Lower lobe of right lung (tissue), 2 donors: ENCODE results near the gene ABCB11. TPM values are rescaled to one million over a fixed set of nuclear protein-coding genes. Genes with fewer than 3 reads are reported as not detected.
A peak's percentile ranks its signal among the peaks of the same experiment; 100 is the strongest.

Experiments
- ATAC-seq, 2 donors: fragments of 200-7000 bp; cut with Tn5 transposase; one replicate each; pipeline ENCODE4 v1.9.1; 2020 to 2022; ENCODE audit warnings: mild to moderate bottlenecking in 2 of 2, moderate library complexity in 2 of 2
- DNase-seq: peaks from one replicate; pipeline ENCODE4 v3.0.0-alpha.2; 2020
- H3K27ac ChIP-seq: fragments of 200-600 bp; one replicate; pipeline ENCODE4 v1.8.0; 2022
- H3K27me3 ChIP-seq: fragments of 200-600 bp; one replicate; pipeline ENCODE4 v1.8.0; 2022; ENCODE audit warnings: low read depth
- H3K36me3 ChIP-seq: fragments of 200-600 bp; one replicate; pipeline ENCODE4 v1.8.0; 2022; ENCODE audit warnings: mild to moderate bottlenecking
- H3K4me1 ChIP-seq: fragments of 200-600 bp; one replicate; pipeline ENCODE4 v1.8.0; 2022
- H3K4me3 ChIP-seq: fragments of 200-600 bp; one replicate; pipeline ENCODE4 v1.8.0; 2022; ENCODE audit warnings: mild to moderate bottlenecking
- H3K9me3 ChIP-seq: fragments of 200-600 bp; one replicate; pipeline ENCODE4 v1.8.0; 2022
- CTCF ChIP-seq: fragments of 200-600 bp; IDR thresholded peaks from one replicate; pipeline ENCODE4 v1.8.0; 2022; ENCODE audit warnings: antibody characterized with exemption, mild to moderate bottlenecking
- intact Hi-C: fragments of 100-400 bp; cut with DNase I; formaldehyde crosslinking; loops from one replicate; pipeline ENCODE4 v1.11.0; 2022
- total RNA-seq: library from RNA; stranded (reverse); fragmentation: NEBNext Ultra II Directional; extraction: Animal tissue kit (Norgen Biotek cat#: 25700); gene quantifications from one replicate; pipeline ENCODE4 v1.2.1, GENCODE V29; 2021
- donor health status: DM: no; HTN: yes; CAD: no; lungs with severe emphysema.

ABCB11 gene
- total RNA-seq, 1 donor from 2014 or later = 0.32 TPM

- no peak overlapping the region for H3K27ac ChIP-seq
- no peaks in the 10 kb centered on the region for H3K4me1 ChIP-seq
- ATAC-seq = peak; percentile 90 to 91
- no peaks in the 10 kb centered on the region for H3K9me3 ChIP-seq
- no peak for DNase-seq
- H3K4me3 ChIP-seq = no peak overlapping the region
- TF ChIP-seq CTCF = peak; percentile 83
- intact Hi-C loops = no loop called here
- no peaks in the 10 kb centered on the region for H3K36me3 ChIP-seq
- no peaks in the 10 kb centered on the region for H3K27me3 ChIP-seq
Observed at GRCh38 chr2:168961450-168962229, 69.5 kb downstream of the ABCB11 start.

GRCh38 chr2:168956392-168956791 lies 74.7 kb downstream of the ABCB11 start:
- Histone ChIP-seq H3K9me3 (peaks cover 8% of the 10 kb centered on the region), H3K27ac (no peak overlapping the region), H3K36me3 (no peaks in the 10 kb centered on the region), H3K27me3 (no peaks in the 10 kb centered on the region), H3K4me3 (no peak overlapping the region), H3K4me1 (no peaks in the 10 kb centered on the region)
- no peak for TF ChIP-seq CTCF
- intact Hi-C loops = no loop called here
- no peak for DNase-seq
- no peak for ATAC-seq

- Histone ChIP-seq H3K4me3 (no peak overlapping the region), H3K27ac (no peak overlapping the region), H3K36me3 (no peaks in the 10 kb centered on the region), H3K4me1 (no peaks in the 10 kb centered on the region), H3K9me3 (peaks cover 8% of the 10 kb centered on the region), H3K27me3 (no peaks in the 10 kb centered on the region)
- TF ChIP-seq CTCF = no peak
- DNase-seq (no peak), ATAC-seq (no peak)
- intact Hi-C loops = no loop called here
Observed at GRCh38 chr2:168955321-168955720, 75.8 kb downstream of the ABCB11 start.

GRCh38 chr2:168954256-168954655 lies 76.9 kb downstream of the ABCB11 start:
- DNase-seq (no peak), ATAC-seq (no peak)
- Histone ChIP-seq H3K27ac (no peak overlapping the region), H3K9me3 (peaks cover 8% of the 10 kb centered on the region), H3K36me3 (no peaks in the 10 kb centered on the region), H3K4me3 (no peak overlapping the region), H3K4me1 (no peaks in the 10 kb centered on the region), H3K27me3 (no peaks in the 10 kb centered on the region)
- no peak for TF ChIP-seq CTCF
- intact Hi-C loops = no loop called here

GRCh38 chr2:168952424-168952823 lies 78.7 kb downstream of the ABCB11 start:
- Histone ChIP-seq H3K27ac (no peak overlapping the region), H3K4me3 (no peak overlapping the region), H3K9me3 (peaks cover 8% of the 10 kb centered on the region), H3K27me3 (no peaks in the 10 kb centered on the region), H3K4me1 (no peaks in the 10 kb centered on the region), H3K36me3 (no peaks in the 10 kb centered on the region)
- intact Hi-C loops = no loop called here
- ATAC-seq = no peak
- TF ChIP-seq CTCF = no peak
- DNase-seq = no peak
